Endothelial cell of umbilical vein (primary cell): ENCODE results near the gene DIP2C. TPM values are rescaled to one million over a fixed set of nuclear protein-coding genes. Genes with fewer than 3 reads are reported as not detected.

ENCODE experiments used
- BruUV-seq: library from RNA; stranded (reverse); fragments of 400-500 nt; replicated peaks from 2 replicates; lab custom pipeline; 2021; lab: Mats Ljungman, UMichigan
- CTCF ChIA-PET: fragments of 300-600, 350-600 bp; sonication (Branson Sonifier 250); formaldehyde crosslinking; loops from one replicate; lab custom pipeline; 2021; ENCODE audit warnings: antibody characterized with exemption, inconsistent platforms; lab: Charles Lee
- POLR2A ChIA-PET: fragments of 300-600, 350-600 bp; sonication (Branson Sonifier 250); formaldehyde crosslinking; loops from one replicate; lab custom pipeline; 2021; ENCODE audit warnings: antibody characterized with exemption, inconsistent platforms; lab: Charles Lee
- DNase-seq: peaks from one replicate; pipeline ENCODE4 v3.0.0-alpha.2; 2011; ENCODE audit warnings: low read depth, low spot score
- FAIRE-seq: peaks from 2 replicates; lab custom pipeline; 2011; peaks lifted over from hg19 to GRCh38; lab: Jason Lieb, UNC
- H2AFZ ChIP-seq: 2 replicates; pipeline ENCODE4 v1.6.0; 2012; ENCODE audit warnings: low read depth, low read length, control low read depth, inconsistent platforms
- H3K27ac ChIP-seq: 2 replicates; pipeline ENCODE4 v1.5.1; 2011; ENCODE audit warnings: low read depth, mild to moderate bottlenecking, control low read depth, low read length, moderate library complexity; ENCODE audit not compliant: insufficient read depth
- H3K27me3 ChIP-seq, 2 experiments: 2 replicates each; pipeline versions ENCODE4 v1.6.0 to v1.6.1; 2011; ENCODE audit warnings: low read length in 2 of 2, mixed read lengths in 1 of 2; ENCODE audit not compliant: control insufficient read depth in 2 of 2, insufficient read depth in 2 of 2
- H3K36me3 ChIP-seq, 2 experiments: 2 replicates in 1 of 2; 3 replicates in 1 of 2; pipeline ENCODE4 v1.5.1; 2011; ENCODE audit warnings: low read length in 2 of 2, mild to moderate bottlenecking in 1 of 2, moderate library complexity in 1 of 2; ENCODE audit not compliant: control insufficient read depth in 2 of 2, insufficient read depth in 2 of 2; ENCODE audit errors: extremely low read depth in 1 of 2
- H3K4me1 ChIP-seq: 3 replicates; pipeline ENCODE4 v1.5.1; 2011; ENCODE audit warnings: mild to moderate bottlenecking, low read length; ENCODE audit not compliant: control insufficient read depth, insufficient read depth; ENCODE audit errors: extremely low read depth
- H3K4me2 ChIP-seq: 2 replicates; pipeline ENCODE4 v1.6.1; 2011; ENCODE audit warnings: low read length, control low read depth, mixed read lengths; ENCODE audit not compliant: insufficient read depth
- H3K4me3 ChIP-seq, 3 experiments: fragments of 200-600 bp in 1 of 3; sonication (generic), shearing (Covaris generic) in 1 of 3; replicated peaks in 1 of 3; 2 replicates each; pipeline ENCODE4 v1.5.1; 2011 to 2016; ENCODE audit warnings: control low read depth in 3 of 3, low read length in 3 of 3, mild to moderate bottlenecking in 2 of 3, inconsistent platforms in 1 of 3, low read depth in 1 of 3, moderate library complexity in 1 of 3; ENCODE audit not compliant: insufficient read depth in 1 of 3
- H3K79me2 ChIP-seq: 2 replicates; pipeline ENCODE4 v1.6.0; 2012; ENCODE audit warnings: low read length, inconsistent platforms; ENCODE audit not compliant: control insufficient read depth, insufficient read depth
- H3K9ac ChIP-seq: replicated peaks from 2 replicates; pipeline ENCODE3; 2011; ENCODE audit warnings: low read length, control low read depth; ENCODE audit not compliant: insufficient read depth; ENCODE audit errors: extremely low read depth
- H3K9me1 ChIP-seq: replicated peaks from 3 replicates; pipeline ENCODE4 v1.6.0; 2011; ENCODE audit warnings: mild to moderate bottlenecking, low read length; ENCODE audit not compliant: control insufficient read depth, insufficient read depth; ENCODE audit errors: extremely low read depth
- H3K9me3 ChIP-seq: replicated peaks from 2 replicates; pipeline ENCODE4 v1.5.1; 2012; ENCODE audit warnings: low read length, inconsistent platforms; ENCODE audit not compliant: control insufficient read depth, insufficient read depth
- H4K20me1 ChIP-seq: replicated peaks from 2 replicates; pipeline ENCODE3; 2011; ENCODE audit warnings: mild to moderate bottlenecking, low read length; ENCODE audit not compliant: control insufficient read depth, insufficient read depth; ENCODE audit errors: extremely low read depth
- EZH2 ChIP-seq: IDR thresholded peaks from 2 replicates; pipeline ENCODE4 v1.6.1; 2012; ENCODE audit warnings: borderline replicate concordance, low read depth, mild to moderate bottlenecking, moderate library complexity, low read length, inconsistent platforms; ENCODE audit not compliant: severe bottlenecking
- FOS ChIP-seq: IDR thresholded peaks from 2 replicates; pipeline ENCODE4 v1.6.1; 2011; ENCODE audit warnings: mild to moderate bottlenecking, low read length, moderate library complexity, borderline replicate concordance; ENCODE audit not compliant: insufficient read depth
- GATA2 ChIP-seq: IDR thresholded peaks from 2 replicates; pipeline ENCODE4 v1.7.0; 2011; ENCODE audit warnings: low read depth, mild to moderate bottlenecking, moderate library complexity, mixed read lengths, low read length; ENCODE audit not compliant: insufficient read length, insufficient read depth
- JUN ChIP-seq: IDR thresholded peaks from 2 replicates; pipeline ENCODE4 v1.6.1; 2011; ENCODE audit warnings: borderline replicate concordance, low read depth; ENCODE audit not compliant: insufficient read length, insufficient read depth
- MYC ChIP-seq: IDR thresholded peaks from one replicate; pipeline ENCODE4 v1.6.1; 2011; ENCODE audit warnings: mild to moderate bottlenecking, low read depth, low read length
- POLR2A ChIP-seq: IDR thresholded peaks from 2 replicates; pipeline ENCODE4 v1.6.1; 2012; ENCODE audit warnings: low read depth, mild to moderate bottlenecking, control low read depth, low read length
- POLR2AphosphoS5 ChIP-seq: IDR thresholded peaks from 2 replicates; pipeline ENCODE4 v1.6.1; 2012; ENCODE audit warnings: low read depth, mild to moderate bottlenecking, control low read depth, low read length, moderate library complexity; ENCODE audit not compliant: insufficient read depth
- dilution Hi-C: fragments of 300-500 bp; cut with MboI; formaldehyde crosslinking; loops from one replicate; pipeline ENCODE4 v1.15.0; 2019; ENCODE audit warnings: low sequenced_read_pairs; ENCODE audit not compliant: extremely low pct_ligation_motif_present
- intact Hi-C: fragments of 100-400 bp; cut with micrococcal nuclease; formaldehyde crosslinking; loops from one replicate; pipeline ENCODE4 v1.10.0; 2022
- polyA plus RNA-seq, 4 experiments: library from polyadenylated mRNA; depleted of rRNA in 3 of 4; stranded (reverse) in 3 of 4; unstranded in 1 of 4; fragments of >200 nt; gene quantifications; 2 replicates each; pipeline versions ENCODE4 v1.2.1 to v1.2.3, GENCODE V29; 2011 to 2012; ENCODE audit warnings: missing spikeins in 1 of 4
- total RNA-seq: library from RNA; stranded (reverse); gene quantifications from 2 replicates; pipeline ENCODE4 v1.2.3, GENCODE V29; 2021
- TF ChIP-seq, protein P1 (sequence below): IDR thresholded peaks from 2 replicates; pipeline ENCODE4 v1.6.1; 2011; ENCODE audit not compliant: insufficient read depth, insufficient read length
- TF ChIP-seq, protein P2 (sequence below), 2 donors: IDR thresholded peaks; 1 replicate in 1 of 2; 2 replicates in 1 of 2; pipeline ENCODE4 v1.5.1; 2011; ENCODE audit warnings: low read length in 2 of 2, mild to moderate bottlenecking in 2 of 2, moderate library complexity in 2 of 2, control low read depth in 1 of 2, inconsistent platforms in 1 of 2, low read depth in 1 of 2; ENCODE audit not compliant: insufficient read depth in 1 of 2; ENCODE audit errors: extremely low read depth in 1 of 2

Gene DIP2C
- total and polyA plus RNA-seq, 2 donors (not counting 3 experiments of a cell fraction or from before 2014, with no cell fraction given), result 3.6 to 10.7 TPM

DNA sequence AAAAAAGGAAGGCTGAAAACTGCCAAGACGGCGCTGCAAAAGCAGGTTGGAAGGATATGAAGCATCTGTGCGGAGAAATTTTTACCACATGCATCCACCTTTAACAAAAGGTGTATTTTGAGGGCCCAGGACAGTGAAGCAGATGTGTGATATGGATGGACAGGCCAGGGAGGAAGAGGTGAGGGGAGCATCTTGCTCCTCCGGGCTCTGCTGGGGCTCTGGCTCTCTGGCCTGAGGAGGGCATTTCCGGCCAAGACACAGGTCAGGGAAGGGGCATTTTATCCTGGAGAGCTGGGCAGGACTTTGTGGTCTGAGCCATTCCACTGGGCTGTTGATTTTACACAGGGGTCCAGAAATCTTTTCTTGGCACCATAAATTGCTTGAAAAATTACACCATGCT lies 379.1 kb downstream of the DIP2C start:
- no peak overlapping the region for H2AFZ ChIP-seq
- no peaks in the 10 kb centered on the region for H3K9me1 ChIP-seq
- no peaks in the 10 kb centered on the region for H3K36me3 ChIP-seq
- H4K20me1 ChIP-seq, result no peaks in the 10 kb centered on the region
- no peak overlapping the region for H3K4me2 ChIP-seq
- FAIRE-seq (no peak), DNase-seq (no peak)
- H3K9ac ChIP-seq, result no peak overlapping the region
- ChIA-PET CTCF (no interaction called here), POLR2A (no interaction called here)
- H3K4me1 ChIP-seq, result no peaks in the 10 kb centered on the region
- no peaks in the 10 kb centered on the region for H3K27me3 ChIP-seq
- BruUV-seq, result no TSS peak
- no peak overlapping the region for H3K4me3 ChIP-seq
- no peaks in the 10 kb centered on the region for H3K9me3 ChIP-seq
- TF ChIP-seq GATA2 (no peak), FOS (no peak), POLR2AphosphoS5 (no peak), POLR2A (no peak), MYC (no peak), JUN (no peak), EZH2 (no peak)
- TF ChIP-seq, protein P1, sequence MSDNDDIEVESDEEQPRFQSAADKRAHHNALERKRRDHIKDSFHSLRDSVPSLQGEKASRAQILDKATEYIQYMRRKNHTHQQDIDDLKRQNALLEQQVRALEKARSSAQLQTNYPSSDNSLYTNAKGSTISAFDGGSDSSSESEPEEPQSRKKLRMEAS, result no peak
- TF ChIP-seq, protein P2, sequence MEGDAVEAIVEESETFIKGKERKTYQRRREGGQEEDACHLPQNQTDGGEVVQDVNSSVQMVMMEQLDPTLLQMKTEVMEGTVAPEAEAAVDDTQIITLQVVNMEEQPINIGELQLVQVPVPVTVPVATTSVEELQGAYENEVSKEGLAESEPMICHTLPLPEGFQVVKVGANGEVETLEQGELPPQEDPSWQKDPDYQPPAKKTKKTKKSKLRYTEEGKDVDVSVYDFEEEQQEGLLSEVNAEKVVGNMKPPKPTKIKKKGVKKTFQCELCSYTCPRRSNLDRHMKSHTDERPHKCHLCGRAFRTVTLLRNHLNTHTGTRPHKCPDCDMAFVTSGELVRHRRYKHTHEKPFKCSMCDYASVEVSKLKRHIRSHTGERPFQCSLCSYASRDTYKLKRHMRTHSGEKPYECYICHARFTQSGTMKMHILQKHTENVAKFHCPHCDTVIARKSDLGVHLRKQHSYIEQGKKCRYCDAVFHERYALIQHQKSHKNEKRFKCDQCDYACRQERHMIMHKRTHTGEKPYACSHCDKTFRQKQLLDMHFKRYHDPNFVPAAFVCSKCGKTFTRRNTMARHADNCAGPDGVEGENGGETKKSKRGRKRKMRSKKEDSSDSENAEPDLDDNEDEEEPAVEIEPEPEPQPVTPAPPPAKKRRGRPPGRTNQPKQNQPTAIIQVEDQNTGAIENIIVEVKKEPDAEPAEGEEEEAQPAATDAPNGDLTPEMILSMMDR (IDR thresholded peaks at IDR 0.05; ENCODE audit: extremely low read depth in 1 of 2, insufficient read depth in 1 of 2, low read depth in 1 of 2, low read length in 2 of 2), result no peak
- H3K79me2 ChIP-seq, result no peaks in the 10 kb centered on the region
- H3K27ac ChIP-seq, result no peak overlapping the region
- intact Hi-C loops, result no loop called here
- dilution Hi-C loops, result no loop called here
